Measurements from ENCODE around the gene GTSE1. TPM values are rescaled to one million over a fixed set of nuclear protein-coding genes. Genes with fewer than 3 reads are reported as not detected.

GTSE1 gene
- total RNA-seq, 1 experiment from 2014 or later: 46.1 TPM

- no peak overlapping the region for H2AFZ ChIP-seq (ENCODE audit: low read depth, low read length, poor library complexity, severe bottlenecking)
- no peaks in the 10 kb centered on the region for H3K9me3 ChIP-seq (ENCODE audit: control insufficient read depth in 1 of 2, insufficient read depth in 1 of 2, low read depth in 1 of 2, low read length in 2 of 2)
- no peak for DNase-seq (ENCODE audit: low read depth, low spot score)
- H3K27ac ChIP-seq (ENCODE audit: low read depth, low read length): no peak overlapping the region
- H3K9ac ChIP-seq (ENCODE audit: low read length): no peak overlapping the region
- POLR2A ChIA-PET: no interaction called here
- no peak overlapping the region for H3K4me3 ChIP-seq (replicated peaks in 1 of 2; ENCODE audit: low read depth in 1 of 2, low read length in 2 of 2)
- H4K20me1 ChIP-seq (ENCODE audit: insufficient read depth): no peaks in the 10 kb centered on the region
- RAD21 ChIA-PET (ENCODE audit: low non-redundant PET in 1 of 2, low total read pairs in 2 of 2, uncharacterized antibody in 2 of 2, unreplicated experiment in 2 of 2): no interaction called here
- no peaks in the 10 kb centered on the region for H3K9me2 ChIP-seq (ENCODE audit: insufficient read depth)
- TF ChIP-seq CBX3 (IDR thresholded peaks at IDR 0.05; ENCODE audit: low read depth) (no peak), CEBPB (IDR thresholded peaks at IDR 0.05; ENCODE audit: low read depth) (no peak), SIN3A (IDR thresholded peaks at IDR 0.05; ENCODE audit: low read depth) (no peak), REST (IDR thresholded peaks at IDR 0.05; ENCODE audit: low read depth) (no peak), TCF7L2 (IDR thresholded peaks at IDR 0.05; ENCODE audit: borderline replicate concordance, extremely low read depth, insufficient read depth, insufficient read length) (no peak), ZNF274 (IDR thresholded peaks at IDR 0.05; ENCODE audit: low read depth, low read length) (no peak), CTCF (IDR thresholded peaks at IDR 0.05 in 2 of 3, conservative IDR thresholded peaks at IDR 0.05 in 1 of 3; ENCODE audit: borderline replicate concordance in 1 of 3, insufficient read depth in 1 of 3, low read depth in 2 of 3, low read length in 2 of 3) (no peak), MAX (IDR thresholded peaks at IDR 0.05) (no peak), SP1 (IDR thresholded peaks at IDR 0.05; ENCODE audit: low read depth) (no peak), YY1 (IDR thresholded peaks at IDR 0.05; ENCODE audit: extremely low read depth, insufficient replicate concordance, low read depth, low read length) (no peak), ATF3 (IDR thresholded peaks at IDR 0.05) (no peak), FOSL1 (IDR thresholded peaks at IDR 0.05; ENCODE audit: low read depth) (no peak)
- no TSS peak for BruUV-seq (replicated peaks)
- H3K79me2 ChIP-seq (ENCODE audit: insufficient read depth, low read length): no peaks in the 10 kb centered on the region
- no peak overlapping the region for H3K4me2 ChIP-seq (ENCODE audit: low read length)
- peaks cover 0 to 4% of the 10 kb centered on the region in 2 experiments; a peak in 3 of 4 replicates for H3K36me3 ChIP-seq (ENCODE audit: control insufficient read depth in 1 of 2, insufficient read depth in 2 of 2, low read length in 2 of 2)
- no peaks in the 10 kb centered on the region for H3K4me1 ChIP-seq (ENCODE audit: control insufficient read depth in 1 of 2, insufficient read depth in 2 of 2, low read length in 2 of 2)
- ATAC-seq: no peak
- H3K27me3 ChIP-seq (ENCODE audit: insufficient read depth, low read length): no peaks in the 10 kb centered on the region
- intact Hi-C loops (cut with micrococcal nuclease): no loop called here
- CTCF ChIA-PET: no interaction called here
Measured at GRCh38 chr22:46360891-46361290, 64.2 kb downstream of the GTSE1 start.
